Sigmoid colon (tissue), 4 donors: ENCODE results near the gene DTYMK.

Source experiments
- EP300 ChIP-seq, 4 donors: sonication (generic); formaldehyde crosslinking; IDR thresholded peaks; one replicate each; pipeline ENCODE4 v1.6.1; 2017; ENCODE audit warnings: antibody characterized with exemption in 4 of 4
- POLR2A ChIP-seq, 2 donors: fragments of 450-650 bp; IDR thresholded peaks; one replicate each; pipeline ENCODE4 v1.6.1; 2016; ENCODE audit warnings: antibody characterized with exemption in 2 of 2, mild to moderate bottlenecking in 2 of 2, moderate library complexity in 2 of 2
- POLR2AphosphoS5 ChIP-seq, 4 donors: sonication (generic); formaldehyde crosslinking; IDR thresholded peaks; one replicate each; pipeline ENCODE4 v1.6.1; 2017; ENCODE audit warnings: antibody characterized with exemption in 4 of 4
- TF ChIP-seq, protein P1 (sequence below), 4 experiments: fragments of 450-650 bp in 3 of 4; fragments of 200-600 bp in 1 of 4; IDR thresholded peaks; one replicate each; pipeline ENCODE4 v1.5.1; 2016 to 2019; ENCODE audit warnings: antibody characterized with exemption in 4 of 4, mild to moderate bottlenecking in 3 of 4, moderate library complexity in 2 of 4

DNA sequence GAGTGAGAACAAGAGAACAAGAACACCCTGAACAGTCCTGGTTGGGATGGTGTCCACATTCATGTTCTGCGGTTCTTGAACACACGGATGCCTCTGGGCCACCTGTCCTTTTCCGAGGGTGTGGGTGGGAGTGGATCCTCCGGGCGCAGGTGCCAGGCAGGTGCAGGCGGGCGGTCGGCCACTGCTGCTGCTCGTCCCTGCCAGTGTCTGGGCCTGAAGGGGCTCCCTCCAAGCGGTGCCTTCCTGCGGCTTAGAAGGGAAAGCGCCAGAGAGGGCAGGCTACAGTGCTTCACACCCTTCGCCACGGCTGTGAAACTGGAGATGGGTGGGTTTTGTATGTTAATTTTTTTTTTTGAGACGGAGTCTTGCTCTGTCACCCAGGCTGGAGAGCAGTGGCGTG lies 39.8 kb upstream of the DTYMK start:
- TF ChIP-seq, protein P1, sequence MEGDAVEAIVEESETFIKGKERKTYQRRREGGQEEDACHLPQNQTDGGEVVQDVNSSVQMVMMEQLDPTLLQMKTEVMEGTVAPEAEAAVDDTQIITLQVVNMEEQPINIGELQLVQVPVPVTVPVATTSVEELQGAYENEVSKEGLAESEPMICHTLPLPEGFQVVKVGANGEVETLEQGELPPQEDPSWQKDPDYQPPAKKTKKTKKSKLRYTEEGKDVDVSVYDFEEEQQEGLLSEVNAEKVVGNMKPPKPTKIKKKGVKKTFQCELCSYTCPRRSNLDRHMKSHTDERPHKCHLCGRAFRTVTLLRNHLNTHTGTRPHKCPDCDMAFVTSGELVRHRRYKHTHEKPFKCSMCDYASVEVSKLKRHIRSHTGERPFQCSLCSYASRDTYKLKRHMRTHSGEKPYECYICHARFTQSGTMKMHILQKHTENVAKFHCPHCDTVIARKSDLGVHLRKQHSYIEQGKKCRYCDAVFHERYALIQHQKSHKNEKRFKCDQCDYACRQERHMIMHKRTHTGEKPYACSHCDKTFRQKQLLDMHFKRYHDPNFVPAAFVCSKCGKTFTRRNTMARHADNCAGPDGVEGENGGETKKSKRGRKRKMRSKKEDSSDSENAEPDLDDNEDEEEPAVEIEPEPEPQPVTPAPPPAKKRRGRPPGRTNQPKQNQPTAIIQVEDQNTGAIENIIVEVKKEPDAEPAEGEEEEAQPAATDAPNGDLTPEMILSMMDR (IDR thresholded peaks at IDR 0.05) = no peak
- TF ChIP-seq POLR2A (IDR thresholded peaks at IDR 0.05) (no peak), EP300 (IDR thresholded peaks at IDR 0.05) (no peak), POLR2AphosphoS5 (IDR thresholded peaks at IDR 0.05) (no peak)
